ENCODE results near the gene RNF168. TPM values are rescaled to one million over a fixed set of nuclear protein-coding genes. Genes with fewer than 3 reads are reported as not detected.
A peak's percentile ranks its signal among the peaks of the same experiment; 100 is the strongest.
"Not testable (repeated sequence)": the region's sequence is repeated elsewhere in the genome, so short reads cannot be mapped to it uniquely, and the experiment has no call there.

RNF168 gene
- total RNA-seq, 1 donor from 2014 or later = 14.1 TPM

- no peak for DNase-seq (ENCODE audit: low read depth)
These were observed 11.5 kb upstream of the RNF168 start, which contains the start of gene SMCO1 for GRCh38 chr3:196514913-196515621. Gene SMCO1, minus strand, starts transcription at chr3:196515346. Its CDS starts 137 bp downstream, at chr3:196515209.

GRCh38 chr3:196514350-196514716 lies 10.8 kb upstream of the RNF168 start:
- no peak for DNase-seq (ENCODE audit: low read depth)

- DNase-seq (ENCODE audit: low read depth) = no peak
These were observed 10.3 kb upstream of the RNF168 start for GRCh38 chr3:196513697-196514349.

- not testable (repeated sequence) for DNase-seq (ENCODE audit: low read depth)
These were observed 8.3 kb upstream of the RNF168 start for GRCh38 chr3:196511646-196512425.

- DNase-seq (ENCODE audit: low read depth) = not testable (repeated sequence)
These were observed 7.5 kb upstream of the RNF168 start for GRCh38 chr3:196511108-196511507.

GRCh38 chr3:196506687-196507086 lies 3.1 kb upstream of the RNF168 start:
- DNase-seq (ENCODE audit: low read depth) = no peak

GRCh38 chr3:196504556-196504955 lies 988 bp upstream of the RNF168 start:
- DNase-seq (ENCODE audit: low read depth) = no peak

- DNase-seq (ENCODE audit: low read depth) = not testable (repeated sequence)
These were observed 470 bp upstream of the RNF168 start for GRCh38 chr3:196504077-196504398.

- DNase-seq (ENCODE audit: low read depth) = peak; percentile 87
These were observed 783 bp downstream of the RNF168 start for GRCh38 chr3:196502775-196503195.

GRCh38 chr3:196501316-196502044 lies 2.1 kb downstream of the RNF168 start:
- peak; percentile 13 for DNase-seq (ENCODE audit: low read depth)

- no peak for DNase-seq (ENCODE audit: low read depth)
These were observed 3.6 kb downstream of the RNF168 start for GRCh38 chr3:196499807-196500524.

GRCh38 chr3:196499061-196499460 lies 4.5 kb downstream of the RNF168 start:
- no peak for DNase-seq (ENCODE audit: low read depth)

- DNase-seq (ENCODE audit: low read depth) = no peak
These were observed 5.3 kb downstream of the RNF168 start for GRCh38 chr3:196498297-196498696.

GRCh38 chr3:196496183-196496582 lies 7.4 kb downstream of the RNF168 start:
- DNase-seq (ENCODE audit: low read depth) = no peak

GRCh38 chr3:196493292-196493691 lies 10.3 kb downstream of the RNF168 start:
- no peak for DNase-seq (ENCODE audit: low read depth)

GRCh38 chr3:196492080-196492479 lies 11.5 kb downstream of the RNF168 start:
- DNase-seq (ENCODE audit: low read depth) = no peak

GRCh38 chr3:196489747-196490146 lies 13.8 kb downstream of the RNF168 start:
- DNase-seq (ENCODE audit: low read depth) = no peak

- no peak for DNase-seq (ENCODE audit: low read depth)
These were observed 17.3 kb downstream of the RNF168 start for GRCh38 chr3:196486263-196486662.

GRCh38 chr3:196477678-196478077 lies 25.9 kb downstream of the RNF168 start:
- DNase-seq (ENCODE audit: low read depth) = no peak

- no peak for DNase-seq (ENCODE audit: low read depth)
These were observed 31.3 kb downstream of the RNF168 start for GRCh38 chr3:196472286-196472685.

- no peak for DNase-seq (ENCODE audit: low read depth)
These were observed 32.0 kb downstream of the RNF168 start for GRCh38 chr3:196471551-196471950.

Data from renal cortical epithelial cell (primary cell).